Activated CD8-positive, alpha-beta memory T cell treated with anti-CD3 and anti-CD28 coated beads for 24 hours (primary cell): ENCODE results near the gene ERG.

ENCODE experiments used
- DNase-seq: peaks from one replicate; pipeline ENCODE4 v3.0.0-alpha.2; 2020

The ERG gene

GRCh38 chr21:38430401-38430984, 67.8 kb downstream of the ERG start:
- no peak for DNase-seq

GRCh38 chr21:38429011-38429410, 69.3 kb downstream of the ERG start:
- no peak for DNase-seq

- no peak for DNase-seq
Observed at GRCh38 chr21:38428211-38428610, 70.1 kb downstream of the ERG start.

GRCh38 chr21:38424305-38425019, 73.8 kb downstream of the ERG start:
- DNase-seq: no peak

GRCh38 chr21:38422082-38422481, 76.2 kb downstream of the ERG start:
- no peak for DNase-seq

GRCh38 chr21:38420140-38420539, 78.1 kb downstream of the ERG start:
- DNase-seq: no peak

- DNase-seq: no peak
Observed at GRCh38 chr21:38417726-38418125, 80.6 kb downstream of the ERG start.

GRCh38 chr21:38416791-38417190, 81.5 kb downstream of the ERG start:
- DNase-seq: no peak

- DNase-seq: no peak
Observed at GRCh38 chr21:38413958-38414548, 84.2 kb downstream of the ERG start.

GRCh38 chr21:38410466-38410865, 87.8 kb downstream of the ERG start:
- DNase-seq: no peak

GRCh38 chr21:38409907-38410306, 88.4 kb downstream of the ERG start:
- DNase-seq: no peak

- no peak for DNase-seq
Observed at GRCh38 chr21:38404177-38404576, 94.1 kb downstream of the ERG start.

- DNase-seq: no peak
Observed at GRCh38 chr21:38402795-38403194, 95.5 kb downstream of the ERG start.

- DNase-seq: no peak
Observed at GRCh38 chr21:38402291-38402690, 96.0 kb downstream of the ERG start.

GRCh38 chr21:38401191-38401926, 96.9 kb downstream of the ERG start:
- DNase-seq: no peak

GRCh38 chr21:38400195-38400919, 97.9 kb downstream of the ERG start:
- no peak for DNase-seq

- no peak for DNase-seq
Observed at GRCh38 chr21:38399103-38399502, 99.2 kb downstream of the ERG start.

- no peak for DNase-seq
Observed at GRCh38 chr21:38396325-38396724, 102.0 kb downstream of the ERG start.

GRCh38 chr21:38395581-38395980, 102.7 kb downstream of the ERG start:
- DNase-seq: no peak

GRCh38 chr21:38392661-38393060, 105.6 kb downstream of the ERG start:
- no peak for DNase-seq

- DNase-seq: no peak
Observed at GRCh38 chr21:38389896-38390295, 108.4 kb downstream of the ERG start.

- DNase-seq: no peak
Observed at GRCh38 chr21:38389354-38389676, 109.0 kb downstream of the ERG start.

GRCh38 chr21:38388647-38389353, 109.5 kb downstream of the ERG start:
- no peak for DNase-seq
